Mucosa of stomach (tissue), 1 donor: ENCODE results near the gene SMYD3.

ENCODE experiments used
- H3K27me3 ChIP-seq: one replicate; pipeline ENCODE4 v1.7.0; 2013; ENCODE audit warnings: mild to moderate bottlenecking, low read length; ENCODE audit not compliant: control insufficient read depth, insufficient read depth
- H3K36me3 ChIP-seq: one replicate; pipeline ENCODE4 v1.7.0; 2013; ENCODE audit warnings: low read length; ENCODE audit not compliant: control insufficient read depth, insufficient read depth
- H3K4me1 ChIP-seq: one replicate; pipeline ENCODE4 v1.7.0; 2013; ENCODE audit warnings: mild to moderate bottlenecking, low read length; ENCODE audit not compliant: control insufficient read depth, insufficient read depth
- H3K4me3 ChIP-seq: one replicate; pipeline ENCODE4 v1.7.0; 2013; ENCODE audit warnings: low read length
- H3K9ac ChIP-seq: one replicate; pipeline ENCODE4 v1.7.0; 2013; ENCODE audit warnings: mild to moderate bottlenecking, low read length, moderate library complexity
- H3K9me3 ChIP-seq: one replicate; pipeline ENCODE4 v1.7.0; 2013; ENCODE audit warnings: mild to moderate bottlenecking, low read length, moderate library complexity; ENCODE audit not compliant: control insufficient read depth
- donor health status: Pancreatic carcinoma.

SMYD3 gene

GRCh38 chr1:246390855-246391254 is 116.2 kb downstream of the SMYD3 start:
- Histone ChIP-seq H3K36me3 (no peaks in the 10 kb centered on the region), H3K27me3 (no peaks in the 10 kb centered on the region), H3K9me3 (peaks cover 5% of the 10 kb centered on the region), H3K4me1 (no peaks in the 10 kb centered on the region), H3K4me3 (no peak overlapping the region), H3K9ac (no peak overlapping the region)

DNA sequence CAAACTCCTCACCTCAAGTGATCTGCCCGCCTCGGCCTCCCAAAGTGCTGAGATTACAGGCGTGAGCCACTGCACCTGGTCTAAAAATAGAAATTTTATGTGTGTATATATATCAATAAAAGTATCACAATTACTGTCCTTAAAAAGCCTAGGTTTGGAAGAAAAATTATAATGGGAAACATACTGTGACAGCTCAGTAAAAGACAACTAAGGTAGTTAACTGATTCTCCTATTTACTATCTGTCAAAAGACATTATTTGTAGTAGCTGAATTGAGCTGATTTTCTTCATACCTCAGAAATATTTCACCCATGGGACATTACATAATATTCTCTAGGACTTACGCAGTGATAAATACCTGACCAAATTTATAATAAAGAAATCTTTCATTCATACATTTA is 122.5 kb downstream of the SMYD3 start:
- Histone ChIP-seq H3K27me3 (no peaks in the 10 kb centered on the region), H3K4me3 (no peak overlapping the region), H3K36me3 (no peaks in the 10 kb centered on the region), H3K9me3 (no peaks in the 10 kb centered on the region), H3K9ac (no peak overlapping the region), H3K4me1 (no peaks in the 10 kb centered on the region)

GRCh38 chr1:246383791-246384190 is 123.3 kb downstream of the SMYD3 start:
- Histone ChIP-seq H3K36me3 (no peaks in the 10 kb centered on the region), H3K27me3 (no peaks in the 10 kb centered on the region)

GRCh38 chr1:246383239-246383589 is 123.9 kb downstream of the SMYD3 start:
- Histone ChIP-seq H3K4me1 (no peaks in the 10 kb centered on the region), H3K27me3 (no peaks in the 10 kb centered on the region), H3K9ac (no peak overlapping the region), H3K9me3 (no peaks in the 10 kb centered on the region), H3K36me3 (no peaks in the 10 kb centered on the region), H3K4me3 (no peak overlapping the region)

More at GRCh38 chr1:246383791-246384190, 123.3 kb downstream of the SMYD3 start:
- Histone ChIP-seq H3K4me1 (no peaks in the 10 kb centered on the region), H3K9ac (no peak overlapping the region), H3K4me3 (no peak overlapping the region), H3K9me3 (no peaks in the 10 kb centered on the region)

DNA sequence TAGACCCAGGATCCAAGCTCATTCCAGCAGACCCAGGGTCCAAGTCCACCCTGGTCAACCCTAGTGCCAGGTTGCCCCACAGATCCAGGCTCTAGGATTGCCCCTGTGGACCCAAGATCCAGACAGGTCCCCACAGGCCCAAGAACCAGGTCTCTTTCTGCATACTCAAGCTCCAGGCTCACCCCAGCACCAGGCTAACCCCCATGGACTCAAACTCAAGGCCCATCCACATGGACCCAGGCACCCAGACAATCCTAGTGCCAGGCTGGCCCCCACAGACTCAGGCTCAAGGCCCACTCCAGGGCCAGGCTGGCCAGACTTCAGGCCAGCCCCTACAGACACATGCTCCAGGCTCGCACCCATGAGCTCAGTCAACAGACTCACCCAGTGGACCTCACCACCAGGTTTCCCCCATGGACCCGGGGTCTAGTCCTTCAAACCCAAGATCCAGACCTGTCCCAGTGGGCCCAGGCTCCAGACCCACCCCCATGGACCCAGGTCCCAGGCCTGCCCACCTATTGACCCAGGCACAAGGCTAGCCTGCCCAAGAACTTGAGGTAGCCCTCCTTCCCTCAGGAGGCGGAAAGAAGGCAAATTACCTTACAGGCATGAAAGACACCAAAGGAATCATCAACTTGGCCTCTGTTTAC is 124.4 kb downstream of the SMYD3 start:
- Histone ChIP-seq H3K4me3 (no peak overlapping the region), H3K27me3 (no peaks in the 10 kb centered on the region), H3K9me3 (no peaks in the 10 kb centered on the region), H3K36me3 (no peaks in the 10 kb centered on the region), H3K9ac (no peak overlapping the region), H3K4me1 (no peaks in the 10 kb centered on the region)

DNA sequence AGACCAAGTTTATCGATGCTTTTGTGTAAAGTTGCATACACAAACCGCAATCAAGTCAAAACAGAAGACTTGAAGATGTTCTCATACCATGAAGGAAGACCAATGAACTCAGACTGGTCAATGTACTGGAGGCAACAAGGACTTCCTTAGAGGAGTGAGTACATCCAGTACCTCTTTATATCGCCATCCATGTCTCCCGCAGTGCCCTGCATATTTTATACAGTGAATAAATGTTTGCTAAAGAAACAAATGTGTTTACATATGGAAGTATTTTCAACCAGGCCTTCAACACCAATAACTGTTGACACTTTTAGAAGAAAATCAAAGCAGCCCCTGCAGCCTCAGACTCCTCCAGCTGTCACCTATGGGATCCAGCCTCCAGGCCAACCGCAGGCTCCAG is 125.6 kb downstream of the SMYD3 start:
- Histone ChIP-seq H3K9ac (no peak overlapping the region), H3K9me3 (no peaks in the 10 kb centered on the region), H3K4me3 (no peak overlapping the region), H3K36me3 (no peaks in the 10 kb centered on the region), H3K4me1 (no peaks in the 10 kb centered on the region), H3K27me3 (no peaks in the 10 kb centered on the region)

GRCh38 chr1:246377625-246378153 is 129.4 kb downstream of the SMYD3 start:
- no peaks in the 10 kb centered on the region for H3K27me3 ChIP-seq
- no peaks in the 10 kb centered on the region for H3K9me3 ChIP-seq
- H3K4me3 ChIP-seq = no peak overlapping the region
- H3K36me3 ChIP-seq = no peaks in the 10 kb centered on the region
- H3K9ac ChIP-seq = no peak overlapping the region
- no peaks in the 10 kb centered on the region for H3K4me1 ChIP-seq

- H3K9me3 ChIP-seq = no peaks in the 10 kb centered on the region
- H3K9ac ChIP-seq = no peak overlapping the region
- H3K4me1 ChIP-seq = no peaks in the 10 kb centered on the region
- H3K4me3 ChIP-seq = no peak overlapping the region
- no peaks in the 10 kb centered on the region for H3K27me3 ChIP-seq
- no peaks in the 10 kb centered on the region for H3K36me3 ChIP-seq
Observed at GRCh38 chr1:246373828-246374569, 133.1 kb downstream of the SMYD3 start.

DNA sequence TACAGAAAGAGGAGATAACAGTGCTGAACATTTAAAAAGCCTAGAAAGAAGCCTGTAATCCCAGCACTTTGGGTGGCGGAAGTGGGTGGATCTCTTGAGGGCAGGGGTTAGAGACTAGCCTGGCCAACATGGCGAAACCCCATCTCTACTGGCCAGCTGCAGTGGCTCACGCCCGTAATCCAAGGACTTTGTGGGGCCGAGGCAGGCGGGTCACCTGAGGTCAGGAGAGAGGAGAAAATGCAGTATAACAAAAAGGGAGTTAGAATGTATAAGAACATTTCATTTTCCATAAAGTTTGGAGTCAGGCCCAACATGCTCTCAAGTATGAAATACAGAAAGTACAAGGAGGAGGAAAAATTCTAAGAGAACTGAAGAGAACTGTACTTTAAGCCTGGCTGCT is 134.5 kb downstream of the SMYD3 start:
- Histone ChIP-seq H3K9ac (no peak overlapping the region), H3K9me3 (no peaks in the 10 kb centered on the region), H3K4me1 (no peaks in the 10 kb centered on the region), H3K36me3 (no peaks in the 10 kb centered on the region), H3K27me3 (no peaks in the 10 kb centered on the region), H3K4me3 (no peak overlapping the region)

GRCh38 chr1:246367041-246367440 is 140.0 kb downstream of the SMYD3 start:
- no peaks in the 10 kb centered on the region for H3K36me3 ChIP-seq
- no peaks in the 10 kb centered on the region for H3K9me3 ChIP-seq
- no peaks in the 10 kb centered on the region for H3K27me3 ChIP-seq

DNA sequence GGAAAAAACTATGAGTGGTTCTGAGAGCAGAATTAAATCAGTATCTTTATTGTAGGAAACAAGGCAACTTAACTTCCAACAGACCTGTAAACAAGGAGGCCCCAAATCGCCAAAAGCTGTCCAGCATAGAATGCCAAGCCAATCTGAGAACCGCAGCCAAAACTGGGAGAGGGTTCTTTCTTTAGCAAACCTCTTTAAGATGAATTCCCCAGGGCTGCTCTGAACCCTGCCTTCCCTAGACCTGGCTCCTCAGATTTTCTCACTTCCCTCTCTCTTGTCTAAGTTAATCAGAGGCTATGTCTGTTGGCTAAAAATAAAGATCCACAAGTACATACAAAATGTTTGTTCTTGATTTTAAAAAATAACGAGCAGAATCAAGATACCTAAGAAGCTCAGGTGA is 141.4 kb downstream of the SMYD3 start:
- Histone ChIP-seq H3K4me3 (no peak overlapping the region), H3K9me3 (no peaks in the 10 kb centered on the region), H3K27me3 (no peaks in the 10 kb centered on the region), H3K36me3 (no peaks in the 10 kb centered on the region), H3K9ac (no peak overlapping the region), H3K4me1 (no peaks in the 10 kb centered on the region)

More at GRCh38 chr1:246367041-246367440, 140.0 kb downstream of the SMYD3 start:
- Histone ChIP-seq H3K9ac (no peak overlapping the region), H3K4me1 (no peaks in the 10 kb centered on the region), H3K4me3 (no peak overlapping the region)

GRCh38 chr1:246364415-246364941 is 142.6 kb downstream of the SMYD3 start:
- H3K9me3 ChIP-seq = no peaks in the 10 kb centered on the region
- H3K36me3 ChIP-seq = no peaks in the 10 kb centered on the region
- no peak overlapping the region for H3K9ac ChIP-seq
- no peak overlapping the region for H3K4me3 ChIP-seq
- no peaks in the 10 kb centered on the region for H3K27me3 ChIP-seq
- no peaks in the 10 kb centered on the region for H3K4me1 ChIP-seq
